HEK293 (cell line): ENCODE measurements around the gene KITLG.

Experiments used
- CTCF ChIA-PET: fragments of 350-600 bp; formaldehyde crosslinking; extraction: SDS; loops from one replicate; lab custom pipeline; 2021; ENCODE audit warnings: antibody characterized with exemption; lab: Yijun Ruan, JAX
- POLR2A ChIA-PET: fragments of 300-600 bp; formaldehyde crosslinking; extraction: SDS; loops from one replicate; lab custom pipeline; 2020; ENCODE audit warnings: antibody characterized with exemption, inconsistent platforms; lab: Yijun Ruan, JAX
- H3K27ac ChIP-seq: fragments of 200-500 bp; sonication (Bioruptor generic); 2 replicates; pipeline ENCODE4 v1.5.1; 2014; ENCODE audit warnings: low read depth, low read length, control low read depth, inconsistent platforms; ENCODE audit errors: extremely low read depth
- H3K36me3 ChIP-seq, 2 experiments: fragments of 200-500 bp in 1 of 2; sonication (Bioruptor generic) in 1 of 2; 1 replicate in 1 of 2; 2 replicates in 1 of 2; pipeline ENCODE4 v1.5.1; 2014 to 2017; ENCODE audit warnings: inconsistent platforms in 2 of 2, low read length in 2 of 2; ENCODE audit not compliant: control insufficient read depth in 2 of 2, insufficient read depth in 1 of 2
- H3K4me1 ChIP-seq: fragments of 200-500 bp; sonication (Bioruptor generic); 2 replicates; pipeline ENCODE4 v1.5.1; 2014; ENCODE audit warnings: mild to moderate bottlenecking, low read length, inconsistent platforms; ENCODE audit not compliant: control insufficient read depth, insufficient read depth
- H3K4me3 ChIP-seq: 2 replicates; pipeline ENCODE4 v1.5.1; 2011; ENCODE audit warnings: low read depth, mild to moderate bottlenecking, control low read depth, low read length, moderate library complexity
- H3K9me3 ChIP-seq: fragments of 200-500 bp; sonication (Bioruptor generic); 2 replicates; pipeline ENCODE4 v1.5.1; 2014; ENCODE audit warnings: low read depth, low read length, inconsistent platforms; ENCODE audit not compliant: control insufficient read depth, insufficient read depth
- BCL11A ChIP-seq: fragments of 450-650 bp; formaldehyde crosslinking; IDR thresholded peaks from 2 replicates; pipeline ENCODE4 v1.5.1; 2016; ENCODE audit warnings: low read depth, missing biosample characterization, missing genetic modification characterization
- KLF10 ChIP-seq: fragments of 450-650 bp; IDR thresholded peaks from 2 replicates; pipeline ENCODE4 v1.5.1; 2018; ENCODE audit warnings: missing biosample characterization, mild to moderate bottlenecking, missing genetic modification characterization
- KLF16 ChIP-seq: fragments of 450-650 bp; formaldehyde crosslinking; IDR thresholded peaks from 2 replicates; pipeline ENCODE4 v1.5.1; 2017; ENCODE audit warnings: missing biosample characterization, missing genetic modification characterization
- MZF1 ChIP-seq: fragments of 450-650 bp; formaldehyde crosslinking; IDR thresholded peaks from 2 replicates; pipeline ENCODE4 v1.5.1; 2017; ENCODE audit warnings: missing biosample characterization, missing genetic modification characterization, borderline replicate concordance
- TRIM28 ChIP-seq: IDR thresholded peaks from 2 replicates; pipeline ENCODE4 v1.6.1; 2011; ENCODE audit warnings: low read length, control low read depth, borderline replicate concordance
- ZNF10 ChIP-seq: fragments of 450-650 bp; formaldehyde crosslinking; IDR thresholded peaks from 2 replicates; pipeline ENCODE4 v1.5.1; 2017; ENCODE audit warnings: missing biosample characterization, missing genetic modification characterization
- ZNF202 ChIP-seq: fragments of 450-650 bp; formaldehyde crosslinking; IDR thresholded peaks from 2 replicates; pipeline ENCODE4 v1.5.1; 2016; ENCODE audit warnings: missing biosample characterization, missing genetic modification characterization, borderline replicate concordance
- ZNF221 ChIP-seq: fragments of 450-650 bp; formaldehyde crosslinking; IDR thresholded peaks from 2 replicates; pipeline ENCODE4 v1.5.1; 2017; ENCODE audit warnings: missing biosample characterization, missing genetic modification characterization, borderline replicate concordance
- ZNF223 ChIP-seq: fragments of 450-650 bp; formaldehyde crosslinking; IDR thresholded peaks from 2 replicates; pipeline ENCODE4 v1.5.1; 2016; ENCODE audit warnings: missing biosample characterization, missing genetic modification characterization
- ZNF248 ChIP-seq: fragments of 450-650 bp; formaldehyde crosslinking; IDR thresholded peaks from 2 replicates; pipeline ENCODE4 v1.5.1; 2017; ENCODE audit warnings: missing biosample characterization, missing genetic modification characterization
- ZNF292 ChIP-seq: fragments of 450-650 bp; formaldehyde crosslinking; IDR thresholded peaks from 2 replicates; pipeline ENCODE4 v1.5.1; 2016; ENCODE audit warnings: low read depth, missing biosample characterization, missing genetic modification characterization, borderline replicate concordance
- ZNF350 ChIP-seq: fragments of 450-650 bp; formaldehyde crosslinking; IDR thresholded peaks from 2 replicates; pipeline ENCODE4 v1.5.0; 2017; ENCODE audit warnings: missing biosample characterization, mild to moderate bottlenecking, missing genetic modification characterization
- ZNF366 ChIP-seq: fragments of 450-650 bp; formaldehyde crosslinking; conservative IDR thresholded peaks from 2 replicates; pipeline ENCODE4 v1.5.1; 2016; ENCODE audit warnings: missing biosample characterization, missing genetic modification characterization
- ZNF37A ChIP-seq: fragments of 450-650 bp; IDR thresholded peaks from 2 replicates; pipeline ENCODE4 v1.5.1; 2018; ENCODE audit warnings: missing biosample characterization, missing genetic modification characterization
- ZNF677 ChIP-seq: fragments of 450-650 bp; IDR thresholded peaks from 2 replicates; pipeline ENCODE4 v1.5.0; 2018; ENCODE audit warnings: missing biosample characterization, mild to moderate bottlenecking, missing genetic modification characterization, moderate library complexity
- ZXDB ChIP-seq: fragments of 450-650 bp; formaldehyde crosslinking; IDR thresholded peaks from 2 replicates; pipeline ENCODE4 v1.5.1; 2016; ENCODE audit warnings: missing biosample characterization, missing genetic modification characterization
- TF ChIP-seq, protein P1 (sequence below): fragments of 450-650 bp; formaldehyde crosslinking; IDR thresholded peaks from 2 replicates; pipeline ENCODE4 v1.5.1; 2016; ENCODE audit warnings: missing biosample characterization, missing genetic modification characterization
- TF ChIP-seq, protein P2 (sequence below): fragments of 450-650 bp; formaldehyde crosslinking; IDR thresholded peaks from 2 replicates; pipeline ENCODE4 v1.5.1; 2016; ENCODE audit warnings: missing biosample characterization, missing genetic modification characterization, borderline replicate concordance
- TF ChIP-seq, protein P3 (sequence below): fragments of 450-650 bp; formaldehyde crosslinking; IDR thresholded peaks from 2 replicates; pipeline ENCODE4 v1.5.1; 2017; ENCODE audit warnings: missing biosample characterization, missing genetic modification characterization
- TF ChIP-seq, protein P4 (sequence below): fragments of 450-650 bp; formaldehyde crosslinking; IDR thresholded peaks from 2 replicates; pipeline ENCODE4 v1.5.1; 2016; ENCODE audit warnings: missing biosample characterization, missing genetic modification characterization

The KITLG gene

DNA sequence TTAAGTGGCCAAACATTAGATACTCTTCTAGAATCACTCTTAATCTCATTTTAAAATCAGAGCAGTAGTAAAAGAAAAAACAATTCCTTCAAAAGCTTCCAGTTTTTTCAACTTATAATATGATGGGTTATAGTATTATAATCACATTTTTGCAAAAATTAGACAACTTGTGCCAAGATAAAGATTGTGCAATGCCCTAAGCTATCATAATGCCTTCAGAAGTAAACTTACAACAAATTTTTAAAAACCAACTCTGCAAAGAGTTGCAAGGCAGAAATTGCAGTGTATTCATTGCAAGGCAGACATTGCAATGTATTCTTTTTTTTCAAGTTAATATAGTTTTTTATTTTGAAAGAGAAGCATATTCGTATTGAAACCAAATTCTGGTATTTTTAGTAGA is 47.2 kb upstream of the KITLG start:
- Histone ChIP-seq H3K27ac (no peak overlapping the region), H3K9me3 (no peaks in the 10 kb centered on the region), H3K36me3 (no peaks in the 10 kb centered on the region), H3K4me1 (no peaks in the 10 kb centered on the region), H3K4me3 (no peak overlapping the region)
- no peak for TF ChIP-seq KLF10
- TF ChIP-seq BCL11A: no peak
- TF ChIP-seq, protein P1, sequence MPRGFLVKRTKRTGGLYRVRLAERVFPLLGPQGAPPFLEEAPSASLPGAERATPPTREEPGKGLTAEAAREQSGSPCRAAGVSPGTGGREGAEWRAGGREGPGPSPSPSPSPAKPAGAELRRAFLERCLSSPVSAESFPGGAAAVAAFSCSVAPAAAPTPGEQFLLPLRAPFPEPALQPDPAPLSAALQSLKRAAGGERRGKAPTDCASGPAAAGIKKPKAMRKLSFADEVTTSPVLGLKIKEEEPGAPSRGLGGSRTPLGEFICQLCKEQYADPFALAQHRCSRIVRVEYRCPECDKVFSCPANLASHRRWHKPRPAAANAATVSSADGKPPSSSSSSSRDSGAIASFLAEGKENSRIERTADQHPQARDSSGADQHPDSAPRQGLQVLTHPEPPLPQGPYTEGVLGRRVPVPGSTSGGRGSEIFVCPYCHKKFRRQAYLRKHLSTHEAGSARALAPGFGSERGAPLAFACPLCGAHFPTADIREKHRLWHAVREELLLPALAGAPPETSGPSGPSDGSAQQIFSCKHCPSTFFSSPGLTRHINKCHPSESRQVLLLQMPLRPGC (tag by site-specific recombination): no peak
- no peak for TF ChIP-seq KLF16 (tag by site-specific recombination)
- TF ChIP-seq ZNF248: no peak
- no peak for TF ChIP-seq MZF1 (tag by site-specific recombination)
- no peak for TF ChIP-seq ZNF202 (tag by site-specific recombination)
- no peak for TF ChIP-seq ZNF350
- no peak for TF ChIP-seq ZNF37A (tag by site-specific recombination)
- TF ChIP-seq ZNF292 (tag by site-specific recombination): no peak
- TF ChIP-seq, protein P2, sequence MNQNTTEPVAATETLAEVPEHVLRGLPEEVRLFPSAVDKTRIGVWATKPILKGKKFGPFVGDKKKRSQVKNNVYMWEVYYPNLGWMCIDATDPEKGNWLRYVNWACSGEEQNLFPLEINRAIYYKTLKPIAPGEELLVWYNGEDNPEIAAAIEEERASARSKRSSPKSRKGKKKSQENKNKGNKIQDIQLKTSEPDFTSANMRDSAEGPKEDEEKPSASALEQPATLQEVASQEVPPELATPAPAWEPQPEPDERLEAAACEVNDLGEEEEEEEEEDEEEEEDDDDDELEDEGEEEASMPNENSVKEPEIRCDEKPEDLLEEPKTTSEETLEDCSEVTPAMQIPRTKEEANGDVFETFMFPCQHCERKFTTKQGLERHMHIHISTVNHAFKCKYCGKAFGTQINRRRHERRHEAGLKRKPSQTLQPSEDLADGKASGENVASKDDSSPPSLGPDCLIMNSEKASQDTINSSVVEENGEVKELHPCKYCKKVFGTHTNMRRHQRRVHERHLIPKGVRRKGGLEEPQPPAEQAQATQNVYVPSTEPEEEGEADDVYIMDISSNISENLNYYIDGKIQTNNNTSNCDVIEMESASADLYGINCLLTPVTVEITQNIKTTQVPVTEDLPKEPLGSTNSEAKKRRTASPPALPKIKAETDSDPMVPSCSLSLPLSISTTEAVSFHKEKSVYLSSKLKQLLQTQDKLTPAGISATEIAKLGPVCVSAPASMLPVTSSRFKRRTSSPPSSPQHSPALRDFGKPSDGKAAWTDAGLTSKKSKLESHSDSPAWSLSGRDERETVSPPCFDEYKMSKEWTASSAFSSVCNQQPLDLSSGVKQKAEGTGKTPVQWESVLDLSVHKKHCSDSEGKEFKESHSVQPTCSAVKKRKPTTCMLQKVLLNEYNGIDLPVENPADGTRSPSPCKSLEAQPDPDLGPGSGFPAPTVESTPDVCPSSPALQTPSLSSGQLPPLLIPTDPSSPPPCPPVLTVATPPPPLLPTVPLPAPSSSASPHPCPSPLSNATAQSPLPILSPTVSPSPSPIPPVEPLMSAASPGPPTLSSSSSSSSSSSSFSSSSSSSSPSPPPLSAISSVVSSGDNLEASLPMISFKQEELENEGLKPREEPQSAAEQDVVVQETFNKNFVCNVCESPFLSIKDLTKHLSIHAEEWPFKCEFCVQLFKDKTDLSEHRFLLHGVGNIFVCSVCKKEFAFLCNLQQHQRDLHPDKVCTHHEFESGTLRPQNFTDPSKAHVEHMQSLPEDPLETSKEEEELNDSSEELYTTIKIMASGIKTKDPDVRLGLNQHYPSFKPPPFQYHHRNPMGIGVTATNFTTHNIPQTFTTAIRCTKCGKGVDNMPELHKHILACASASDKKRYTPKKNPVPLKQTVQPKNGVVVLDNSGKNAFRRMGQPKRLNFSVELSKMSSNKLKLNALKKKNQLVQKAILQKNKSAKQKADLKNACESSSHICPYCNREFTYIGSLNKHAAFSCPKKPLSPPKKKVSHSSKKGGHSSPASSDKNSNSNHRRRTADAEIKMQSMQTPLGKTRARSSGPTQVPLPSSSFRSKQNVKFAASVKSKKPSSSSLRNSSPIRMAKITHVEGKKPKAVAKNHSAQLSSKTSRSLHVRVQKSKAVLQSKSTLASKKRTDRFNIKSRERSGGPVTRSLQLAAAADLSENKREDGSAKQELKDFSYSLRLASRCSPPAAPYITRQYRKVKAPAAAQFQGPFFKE (tag by site-specific recombination): no peak
- TF ChIP-seq, protein P3, sequence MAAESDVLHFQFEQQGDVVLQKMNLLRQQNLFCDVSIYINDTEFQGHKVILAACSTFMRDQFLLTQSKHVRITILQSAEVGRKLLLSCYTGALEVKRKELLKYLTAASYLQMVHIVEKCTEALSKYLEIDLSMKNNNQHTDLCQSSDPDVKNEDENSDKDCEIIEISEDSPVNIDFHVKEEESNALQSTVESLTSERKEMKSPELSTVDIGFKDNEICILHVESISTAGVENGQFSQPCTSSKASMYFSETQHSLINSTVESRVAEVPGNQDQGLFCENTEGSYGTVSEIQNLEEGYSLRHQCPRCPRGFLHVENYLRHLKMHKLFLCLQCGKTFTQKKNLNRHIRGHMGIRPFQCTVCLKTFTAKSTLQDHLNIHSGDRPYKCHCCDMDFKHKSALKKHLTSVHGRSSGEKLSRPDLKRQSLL: no peak
- TF ChIP-seq ZNF677: no peak
- TF ChIP-seq ZNF366 (tag by site-specific recombination): no peak
- TF ChIP-seq TRIM28: no peak
- TF ChIP-seq, protein P4, sequence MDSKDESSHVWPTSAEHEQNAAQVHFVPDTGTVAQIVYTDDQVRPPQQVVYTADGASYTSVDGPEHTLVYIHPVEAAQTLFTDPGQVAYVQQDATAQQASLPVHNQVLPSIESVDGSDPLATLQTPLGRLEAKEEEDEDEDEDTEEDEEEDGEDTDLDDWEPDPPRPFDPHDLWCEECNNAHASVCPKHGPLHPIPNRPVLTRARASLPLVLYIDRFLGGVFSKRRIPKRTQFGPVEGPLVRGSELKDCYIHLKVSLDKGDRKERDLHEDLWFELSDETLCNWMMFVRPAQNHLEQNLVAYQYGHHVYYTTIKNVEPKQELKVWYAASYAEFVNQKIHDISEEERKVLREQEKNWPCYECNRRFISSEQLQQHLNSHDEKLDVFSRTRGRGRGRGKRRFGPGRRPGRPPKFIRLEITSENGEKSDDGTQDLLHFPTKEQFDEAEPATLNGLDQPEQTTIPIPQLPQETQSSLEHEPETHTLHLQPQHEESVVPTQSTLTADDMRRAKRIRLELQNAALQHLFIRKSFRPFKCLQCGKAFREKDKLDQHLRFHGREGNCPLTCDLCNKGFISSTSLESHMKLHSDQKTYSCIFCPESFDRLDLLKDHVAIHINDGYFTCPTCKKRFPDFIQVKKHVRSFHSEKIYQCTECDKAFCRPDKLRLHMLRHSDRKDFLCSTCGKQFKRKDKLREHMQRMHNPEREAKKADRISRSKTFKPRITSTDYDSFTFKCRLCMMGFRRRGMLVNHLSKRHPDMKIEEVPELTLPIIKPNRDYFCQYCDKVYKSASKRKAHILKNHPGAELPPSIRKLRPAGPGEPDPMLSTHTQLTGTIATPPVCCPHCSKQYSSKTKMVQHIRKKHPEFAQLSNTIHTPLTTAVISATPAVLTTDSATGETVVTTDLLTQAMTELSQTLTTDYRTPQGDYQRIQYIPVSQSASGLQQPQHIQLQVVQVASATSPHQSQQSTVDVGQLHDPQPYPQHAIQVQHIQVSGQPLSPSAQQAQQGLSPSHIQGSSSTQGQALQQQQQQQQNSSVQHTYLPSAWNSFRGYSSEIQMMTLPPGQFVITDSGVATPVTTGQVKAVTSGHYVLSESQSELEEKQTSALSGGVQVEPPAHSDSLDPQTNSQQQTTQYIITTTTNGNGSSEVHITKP: no peak
- no peak for TF ChIP-seq ZNF10 (tag by site-specific recombination)
- TF ChIP-seq ZNF223 (tag by site-specific recombination): no peak
- TF ChIP-seq ZNF221: no peak
- TF ChIP-seq ZXDB: no peak
- POLR2A ChIA-PET: no interaction called here
- CTCF ChIA-PET: no interaction called here
